Activated CD8-positive, alpha-beta memory T cell treated with anti-CD3 and anti-CD28 coated beads for 1 hour (primary cell): ENCODE measurements around the gene CIRBP.
"Not testable (repeated sequence)": the region's sequence is repeated elsewhere in the genome, so short reads cannot be mapped to it uniquely, and the experiment has no call there.

Experiments used
- DNase-seq, 2 donors: peaks; one replicate each; pipeline ENCODE4 v3.0.0-alpha.2; 2020; ENCODE audit warnings: low read depth in 1 of 2; ENCODE audit errors: extremely low read depth in 1 of 2

Gene CIRBP

GRCh38 chr19:1243768-1244692, 25.1 kb upstream of the CIRBP start:
- peak; percentile 74 to 84 for DNase-seq

GRCh38 chr19:1244693-1245451, 24.3 kb upstream of the CIRBP start:
- DNase-seq, result no peak

- DNase-seq, result no peak
These were observed 23.5 kb upstream of the CIRBP start for GRCh38 chr19:1245494-1246264.

GRCh38 chr19:1246265-1247087, 22.7 kb upstream of the CIRBP start:
- DNase-seq, result not testable (repeated sequence)

- DNase-seq, result no peak
These were observed 21.4 kb upstream of the CIRBP start for GRCh38 chr19:1247748-1248138.

GRCh38 chr19:1248139-1248785, 20.9 kb upstream of the CIRBP start, which contains the start of gene MIDN:
TSS of gene MIDN (plus strand) at chr19:1248583. CDS start at chr19:1250297, 1,714 bp downstream.
- peak in 1 of 2 donors; percentile 57 for DNase-seq

GRCh38 chr19:1248786-1249297, 20.3 kb upstream of the CIRBP start:
- DNase-seq, result peak in 1 of 2 donors; percentile 79

- peak; percentile 82 to 93 for DNase-seq
These were observed 19.7 kb upstream of the CIRBP start for GRCh38 chr19:1249298-1249989.

GRCh38 chr19:1249990-1250436, 19.1 kb upstream of the CIRBP start:
- no peak for DNase-seq

GRCh38 chr19:1250437-1251260, 18.5 kb upstream of the CIRBP start:
- DNase-seq, result peak in 1 of 2 donors; percentile 44

GRCh38 chr19:1251330-1252220, 17.6 kb upstream of the CIRBP start:
- peak in 1 of 2 donors; percentile 44 for DNase-seq

- DNase-seq, result peak in 1 of 2 donors; percentile 52
These were observed 16.8 kb upstream of the CIRBP start for GRCh38 chr19:1252221-1252820.

GRCh38 chr19:1252821-1253513, 16.2 kb upstream of the CIRBP start:
- peak in 1 of 2 donors; percentile 60 for DNase-seq

GRCh38 chr19:1253514-1254080, 15.5 kb upstream of the CIRBP start:
- no peak for DNase-seq

GRCh38 chr19:1254081-1254527, 15.0 kb upstream of the CIRBP start:
- DNase-seq, result no peak
